ENCODE data around the gene EID2B. TPM values are rescaled to one million over a fixed set of nuclear protein-coding genes. Genes with fewer than 3 reads are reported as not detected.

The EID2B gene
- polyA plus RNA-seq, 3 donors, result 1.2 to 2.6 (median 2.4) TPM

GRCh38 chr19:39563408-39563807 is 30.8 kb upstream of the EID2B start:
- peaks cover 7% of the 10 kb centered on the region for H3K4me1 Mint-ChIP-seq
- intact Hi-C loops (cut with micrococcal nuclease), result no loop called here
- Histone ChIP-seq H3K9ac (ENCODE audit: insufficient read depth, low read length, poor library complexity, severe bottlenecking) (no peak overlapping the region), H3K4me2 (replicated peaks; ENCODE audit: extremely low read depth, low read length, poor library complexity, severe bottlenecking) (no peak overlapping the region), H2AFZ (ENCODE audit: insufficient read depth, low read depth, low read length, poor library complexity, severe bottlenecking) (no peak overlapping the region), H3K27me3 (ENCODE audit: control insufficient read depth in 2 of 2, insufficient read depth in 2 of 2, low read length in 2 of 2) (peaks cover 4 to 18% of the 10 kb centered on the region in 2 donors), H3K36me3 (replicated peaks in 1 of 2; ENCODE audit: control insufficient read depth in 1 of 2, insufficient read depth in 2 of 2, low read length in 2 of 2) (no peaks in the 10 kb centered on the region), H4K20me1 (ENCODE audit: insufficient read depth, low read length) (no peaks in the 10 kb centered on the region), H3K27ac (ENCODE audit: low read depth in 1 of 2, low read length in 2 of 2) (no peak overlapping the region), H3K4me3 (replicated peaks in 1 of 3; ENCODE audit: low read depth in 2 of 3, low read length in 3 of 3) (no peak overlapping the region), H3K4me1 (ENCODE audit: control insufficient read depth in 1 of 2, insufficient read depth in 2 of 2, low read length in 2 of 2) (peaks cover 7% of the 10 kb centered on the region in 2 donors), H3K79me2 (ENCODE audit: insufficient read depth, low read length) (no peaks in the 10 kb centered on the region), H3K9me3 (replicated peaks in 1 of 2; ENCODE audit: control insufficient read depth in 1 of 2, insufficient read depth in 1 of 2, low read length in 2 of 2) (no peaks in the 10 kb centered on the region)
- peak in 1 of 3 donors; percentile 28 for DNase-seq
- H3K27me3 Mint-ChIP-seq (ENCODE audit: low read depth in 3 of 3), result peaks cover 3 to 19% (median 13%) of the 10 kb centered on the region in 3 donors
- H3K27ac Mint-ChIP-seq, result no peak overlapping the region
- H3K36me3 Mint-ChIP-seq, result no peaks in the 10 kb centered on the region
- H3K4me3 Mint-ChIP-seq, result no peak overlapping the region
- 90% methylated on average over 2 of the region's 2 CpGs for WGBS (ENCODE audit: insufficient coverage)
- no peaks in the 10 kb centered on the region for H3K9me3 Mint-ChIP-seq
- TF ChIP-seq CTCF (IDR thresholded peaks at IDR 0.05), result no peak

GRCh38 chr19:39558624-39559117 is 26.0 kb upstream of the EID2B start:
- peak overlapping the region in 1 of 2 donors; percentile 10 for H3K27ac ChIP-seq (ENCODE audit: low read depth in 1 of 2, low read length in 2 of 2)
- H3K27ac Mint-ChIP-seq, result peak overlapping the region in 1 of 7 donors; percentile 32
- no peak overlapping the region for H3K4me2 ChIP-seq (replicated peaks; ENCODE audit: extremely low read depth, low read length, poor library complexity, severe bottlenecking)
- H3K4me1 ChIP-seq (ENCODE audit: control insufficient read depth in 1 of 2, insufficient read depth in 2 of 2, low read length in 2 of 2), result peaks cover 26 to 40% of the 10 kb centered on the region in 2 donors
- 85% methylated on average over 4 of the region's 6 CpGs for WGBS (ENCODE audit: insufficient coverage)
- H2AFZ ChIP-seq (ENCODE audit: insufficient read depth, low read depth, low read length, poor library complexity, severe bottlenecking), result peak overlapping the region; percentile 2
- H3K36me3 ChIP-seq (replicated peaks in 1 of 2; ENCODE audit: control insufficient read depth in 1 of 2, insufficient read depth in 2 of 2, low read length in 2 of 2), result no peaks in the 10 kb centered on the region
- H3K27me3 ChIP-seq (ENCODE audit: control insufficient read depth in 2 of 2, insufficient read depth in 2 of 2, low read length in 2 of 2), result peaks cover 2% of the 10 kb centered on the region in 2 donors
- intact Hi-C loops (cut with micrococcal nuclease), result loop anchor here in 1 of 2 donors (5.0 kb wide), 1 partner anchor 104 kb away; no protein-coding TSS in a partner anchor
- no peaks in the 10 kb centered on the region for H3K36me3 Mint-ChIP-seq
- H3K9me3 Mint-ChIP-seq, result no peaks in the 10 kb centered on the region
- no peak for TF ChIP-seq CTCF (IDR thresholded peaks at IDR 0.05)
- H4K20me1 ChIP-seq (ENCODE audit: insufficient read depth, low read length), result no peaks in the 10 kb centered on the region
- peak overlapping the region in 1 of 2 donors; percentile 3 for H3K4me3 Mint-ChIP-seq
- H3K9me3 ChIP-seq (replicated peaks in 1 of 2; ENCODE audit: control insufficient read depth in 1 of 2, insufficient read depth in 1 of 2, low read length in 2 of 2), result no peaks in the 10 kb centered on the region
- H3K79me2 ChIP-seq (ENCODE audit: insufficient read depth, low read length), result no peaks in the 10 kb centered on the region
- H3K27me3 Mint-ChIP-seq (ENCODE audit: low read depth in 3 of 3), result peaks cover 3 to 16% (median 10%) of the 10 kb centered on the region in 3 donors
- H3K4me1 Mint-ChIP-seq, result peaks cover 39% of the 10 kb centered on the region
- H3K9ac ChIP-seq (ENCODE audit: insufficient read depth, low read length, poor library complexity, severe bottlenecking), result no peak overlapping the region
- no peak for DNase-seq
- no peak overlapping the region for H3K4me3 ChIP-seq (replicated peaks in 1 of 3; ENCODE audit: low read depth in 2 of 3, low read length in 3 of 3)

Data from CD14-positive monocyte (primary cell).